Iris pigment epithelial cell (primary cell): ENCODE results near the gene LAD1.

ENCODE experiments used
- DNase-seq: peaks from one replicate; pipeline ENCODE4 v3.0.0-alpha.2; 2011; ENCODE audit warnings: low read depth

The LAD1 gene

GRCh38 chr1:201391651-201392511, 7.2 kb downstream of the LAD1 start:
- DNase-seq: no peak

GRCh38 chr1:201391225-201391624, 7.9 kb downstream of the LAD1 start:
- no peak for DNase-seq

GRCh38 chr1:201389051-201389450, 10.1 kb downstream of the LAD1 start:
- DNase-seq: no peak

GRCh38 chr1:201386208-201386607, 12.9 kb downstream of the LAD1 start:
- DNase-seq: no peak

GRCh38 chr1:201385299-201385891, 13.7 kb downstream of the LAD1 start:
- peak; percentile 32 for DNase-seq

- no peak for DNase-seq
Observed at GRCh38 chr1:201384406-201384782, 14.7 kb downstream of the LAD1 start.

GRCh38 chr1:201383647-201384405, 15.3 kb downstream of the LAD1 start:
- peak; percentile 92 for DNase-seq

- DNase-seq: no peak
Observed at GRCh38 chr1:201381130-201381529, 18.0 kb downstream of the LAD1 start.

GRCh38 chr1:201379733-201380242, 19.3 kb downstream of the LAD1 start:
- DNase-seq: no peak

GRCh38 chr1:201378804-201379203, 20.3 kb downstream of the LAD1 start:
- no peak for DNase-seq

GRCh38 chr1:201377611-201378092, 21.5 kb downstream of the LAD1 start, which contains the start of gene TNNT2:
TNNT2 (minus strand) TSS chr1:201377680; CDS start chr1:201373254, 4,426 bp downstream.
- DNase-seq: no peak

- peak; percentile 32 for DNase-seq
Observed at GRCh38 chr1:201376464-201377374, 22.4 kb downstream of the LAD1 start.

- no peak for DNase-seq
Observed at GRCh38 chr1:201376107-201376463, 23.0 kb downstream of the LAD1 start.

- DNase-seq: no peak
Observed at GRCh38 chr1:201375169-201375568, 24.0 kb downstream of the LAD1 start.

- no peak for DNase-seq
Observed at GRCh38 chr1:201374364-201374763, 24.8 kb downstream of the LAD1 start.

- no peak for DNase-seq
Observed at GRCh38 chr1:201371792-201372191, 27.3 kb downstream of the LAD1 start.

- DNase-seq: no peak
Observed at GRCh38 chr1:201371276-201371675, 27.8 kb downstream of the LAD1 start.

GRCh38 chr1:201370500-201370899, 28.6 kb downstream of the LAD1 start:
- no peak for DNase-seq

GRCh38 chr1:201369209-201369608, 29.9 kb downstream of the LAD1 start:
- DNase-seq: no peak

- DNase-seq: no peak
Observed at GRCh38 chr1:201366696-201367095, 32.4 kb downstream of the LAD1 start.

GRCh38 chr1:201365251-201365650, 33.9 kb downstream of the LAD1 start:
- DNase-seq: no peak

- DNase-seq: no peak
Observed at GRCh38 chr1:201364808-201365105, 34.4 kb downstream of the LAD1 start.
